Heart right ventricle (tissue), 16 donors: ENCODE results near the gene KRTAP10-7. TPM values are rescaled to one million over a fixed set of nuclear protein-coding genes. Genes with fewer than 3 reads are reported as not detected.
A peak's percentile ranks its signal among the peaks of the same experiment; 100 is the strongest.
"Not testable (repeated sequence)": the region's sequence is repeated elsewhere in the genome, so short reads cannot be mapped to it uniquely, and the experiment has no call there.

Experiments
- ATAC-seq, 8 donors: fragments of 200-7000 bp; cut with Tn5 transposase; one replicate each; pipeline ENCODE4 v1.9.1; 2020; ENCODE audit warnings: mild to moderate bottlenecking in 8 of 8, moderate library complexity in 8 of 8, moderate number of reproducible peaks in 1 of 8
- DNase-seq, 2 donors: peaks; one replicate each; pipeline ENCODE4 v3.0.0-alpha.2; 2020
- H3K27ac ChIP-seq, 10 donors: fragments of 200-600 bp; sonication (generic) in 2 of 10; one replicate each; pipeline versions ENCODE4 v1.5.0 to v1.8.0; 2020 to 2022; ENCODE audit warnings: mild to moderate bottlenecking in 3 of 10
- H3K27me3 ChIP-seq, 7 donors: fragments of 200-600 bp; one replicate each; pipeline ENCODE4 v1.8.0; 2021 to 2022; ENCODE audit warnings: mild to moderate bottlenecking in 2 of 7
- H3K36me3 ChIP-seq, 9 donors: fragments of 200-600 bp; sonication (generic) in 1 of 9; one replicate each; pipeline versions ENCODE4 v1.5.0 to v1.8.0; 2020 to 2022; ENCODE audit warnings: mild to moderate bottlenecking in 2 of 9
- H3K4me1 ChIP-seq, 9 donors: fragments of 200-600 bp; sonication (generic) in 1 of 9; one replicate each; pipeline versions ENCODE4 v1.5.0 to v1.8.0; 2020 to 2022; ENCODE audit warnings: mild to moderate bottlenecking in 4 of 9
- H3K4me3 ChIP-seq, 10 donors: fragments of 200-600 bp; sonication (generic) in 2 of 10; one replicate each; pipeline versions ENCODE4 v1.5.0 to v1.8.0; 2020 to 2022; ENCODE audit warnings: mild to moderate bottlenecking in 7 of 10, moderate library complexity in 2 of 10
- H3K9me3 ChIP-seq, 11 donors: fragments of 200-600 bp in 10 of 11; sonication (generic) in 2 of 11; one replicate each; pipeline versions ENCODE4 v1.5.0 to v1.8.0; 2013 to 2022; ENCODE audit warnings: mild to moderate bottlenecking in 2 of 11, control low read depth in 1 of 11, moderate library complexity in 1 of 11
- CTCF ChIP-seq, 9 donors: fragments of 200-600 bp; sonication (generic) in 2 of 9; IDR thresholded peaks; one replicate each; pipeline versions ENCODE4 v1.5.0 to v1.8.0; 2021 to 2022; ENCODE audit warnings: antibody characterized with exemption in 9 of 9, mild to moderate bottlenecking in 5 of 9, moderate library complexity in 1 of 9
- WGBS, 2 donors: extraction: QIAGEN DNeasy Blood & Tissue Kit; methylation state at CpG; one replicate each; pipeline ENCODE4 v1.1.7; 2013; ENCODE audit warnings: inconsistent platforms in 1 of 2; 5-methylcytosine and 5-hydroxymethylcytosine counted together
- intact Hi-C, 10 donors: fragments of 100-400 bp; cut with DNase I; formaldehyde crosslinking; loops; one replicate each; pipeline versions ENCODE4 v1.11.1 to v1.14.2; 2022
- polyA plus RNA-seq, 2 donors: library from polyadenylated mRNA; stranded (reverse); fragments of 200-250 nt; gene quantifications; one replicate each; pipeline ENCODE4 v1.2.3, GENCODE V29; 2013
- total RNA-seq, 10 donors: library from RNA; stranded (reverse); fragmentation: NEBNext Ultra II Directional in 3 of 10; extraction: Animal tissue kit (Norgen Biotek cat#: 25700) in 3 of 10; gene quantifications; one replicate each; pipeline versions ENCODE4 v1.2.1 to v1.2.4, GENCODE V29; 2021 to 2023
- donor health status: Arrhythmogenic right ventricular cardiomyopathy.
- donor health status: ischemic (EF 13 %, LVEDD 7.1; RV severe dilation, severe dysfunction).
- donor health status: healthy with polysubstance abuse.
- donor health status: DM: no; HTN: yes; CAD: no.
- donor health status: DM: no; HTN: no; CAD: no.
- donor health status: ischemic (EF 25% LVEDD 6.9; RV normal size, moderate dysfunction).
- donor health status: ischemic (EF 25% LVEDD 5.7; RV mildly dilated, moderate dysfunction).
- donor health status: healthy.
- donor health status: DM: yes; HTN: yes; CAD: no.
- donor health status: Ischemic cardiomyopathy.
- donor health status: ischemic (EF 35%, LVEDD 5.7; RV mildly dilated, moderate dysfunction).
- donor health status: nonischemic (EF 11% LVEDD 7.7; RV severe dilation, severe dysfunction).
- donor health status: DM: yes; HTN: yes; CAD: no.
- donor health status: PGD.
- donor health status: ischemic (EF 29% LVEDD 5.4; RV normal size, mild dysfunction).
- donor health status: nonischemic (EF 23%, LVEDD 6.1; RV moderate dilation, normal function).

KRTAP10-7 gene
- total and polyA plus RNA-seq, 12 donors, result not detected

- peaks cover 0 to 40% (median 18%) of the 10 kb centered on the region in 11 donors for H3K9me3 ChIP-seq
- H3K4me3 ChIP-seq, result no peak overlapping the region
- DNase-seq (no peak), ATAC-seq (no peak)
- TF ChIP-seq CTCF (IDR thresholded peaks at IDR 0.05), result no peak
- no peaks in the 10 kb centered on the region for H3K4me1 ChIP-seq
- no peak overlapping the region for H3K27ac ChIP-seq
- WGBS, 2 donors, result 70 to 74% methylated on average over 22 of the region's 22 CpGs
- H3K27me3 ChIP-seq, result peaks cover 0 to 43% (median 1%) of the 10 kb centered on the region in 7 donors
- H3K36me3 ChIP-seq, result no peaks in the 10 kb centered on the region
- intact Hi-C loops, result no loop called here
These were observed 21.2 kb upstream of the KRTAP10-7 start for GRCh38 chr21:44579056-44579832.

DNA sequence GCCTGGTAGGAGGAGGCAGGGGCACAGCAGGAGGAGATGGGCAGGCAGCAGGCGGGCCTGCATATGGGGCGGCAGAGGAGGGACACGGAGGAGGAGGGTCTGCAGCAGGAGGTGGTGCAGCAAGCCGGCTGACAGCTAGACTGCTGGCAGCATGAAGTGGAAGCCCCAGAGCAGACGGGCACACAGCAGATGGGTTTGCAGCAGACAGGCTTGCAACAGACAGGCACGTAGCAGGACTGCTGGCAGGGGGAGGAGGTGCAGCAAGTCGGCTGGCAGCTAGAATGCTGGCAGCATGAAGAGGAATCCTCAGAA lies 20.6 kb upstream of the KRTAP10-7 start:
- 63 to 70% methylated on average over 6 to 7 of the region's 7 CpGs for WGBS, 2 donors
- no peak for ATAC-seq
- TF ChIP-seq CTCF (IDR thresholded peaks at IDR 0.05), result no peak

DNA sequence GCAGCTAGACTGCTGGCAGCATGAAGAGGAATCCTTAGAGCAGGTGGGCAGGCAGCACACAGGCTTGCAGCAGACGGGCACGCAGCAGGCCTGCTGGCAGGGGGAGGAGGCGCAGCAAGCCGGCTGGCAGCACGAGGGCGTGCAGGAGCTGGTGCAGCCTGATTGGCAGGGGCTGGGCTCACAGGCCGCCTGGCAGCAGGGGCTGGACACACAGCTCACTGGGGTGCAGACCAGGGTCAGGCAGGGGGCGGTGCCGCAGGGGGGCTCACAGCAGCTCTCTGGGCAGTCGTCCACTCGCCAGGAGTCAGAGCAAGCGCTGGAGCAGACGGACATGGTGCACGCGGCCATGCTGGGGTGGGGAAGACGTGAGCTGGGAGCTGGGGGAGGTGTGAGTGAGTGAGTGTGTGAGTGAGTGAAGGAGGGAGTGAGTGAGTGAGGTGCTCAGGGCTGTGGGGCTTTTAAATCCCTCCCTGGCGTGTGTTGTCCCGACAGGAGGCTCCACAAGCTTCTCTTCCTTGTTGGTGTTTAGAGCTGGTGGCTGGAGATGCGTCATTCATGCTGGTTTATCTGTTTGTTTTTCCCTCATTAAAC lies 20.1 kb upstream of the KRTAP10-7 start, which contains the start of gene KRTAP10-5:
Gene KRTAP10-5 (minus strand): TSS at position 374 of the 591 bp plus-strand sequence. CDS start 26 bp downstream, at position 348.
- intact Hi-C loops, H3K36me3 ChIP-seq, H3K4me1 ChIP-seq, H3K4me3 ChIP-seq, DNase-seq, H3K27ac ChIP-seq: not testable (repeated sequence)
- Histone ChIP-seq H3K27me3 (peaks cover 0 to 43% (median 9%) of the 10 kb centered on the region in 7 donors), H3K9me3 (peaks cover 0 to 40% (median 18%) of the 10 kb centered on the region in 11 donors)
- peak in 1 of 8 donors; percentile 41 for ATAC-seq
- WGBS, 2 donors, result 37 to 41% methylated on average over 19 of the region's 19 CpGs

More for the DNA sequence above, 20.6 kb upstream of the KRTAP10-7 start:
- intact Hi-C loops, result no loop called here
- no peak for DNase-seq
- Histone ChIP-seq H3K4me3 (no peak overlapping the region), H3K27me3 (peaks cover 0 to 43% (median 6%) of the 10 kb centered on the region in 7 donors), H3K36me3 (no peaks in the 10 kb centered on the region), H3K27ac (no peak overlapping the region), H3K9me3 (peaks cover 0 to 40% (median 18%) of the 10 kb centered on the region in 11 donors), H3K4me1 (no peaks in the 10 kb centered on the region)

DNA sequence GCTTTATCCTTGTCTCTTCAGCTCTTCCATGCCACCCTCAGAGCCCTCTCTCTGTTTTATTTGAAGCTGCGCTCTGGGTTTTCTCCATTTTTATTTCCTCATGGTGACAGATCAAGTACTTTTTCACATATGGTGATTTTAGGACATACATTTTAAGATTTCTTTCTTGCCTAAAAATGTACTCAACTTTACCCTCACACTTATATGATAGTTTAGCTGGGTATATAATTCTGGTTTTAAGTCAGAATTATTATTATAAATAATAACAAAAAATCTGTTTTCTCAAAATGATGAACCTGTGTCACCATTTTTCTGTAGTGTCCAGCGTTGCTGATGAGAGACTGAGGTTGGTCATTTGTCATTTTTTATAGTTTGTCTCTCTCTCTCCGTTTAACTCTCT lies 19.2 kb upstream of the KRTAP10-7 start:
- no peak for TF ChIP-seq CTCF (IDR thresholded peaks at IDR 0.05)
- Histone ChIP-seq H3K9me3 (peaks cover 0 to 44% (median 18%) of the 10 kb centered on the region in 11 donors), H3K4me1 (no peaks in the 10 kb centered on the region), H3K4me3 (no peak overlapping the region), H3K36me3 (no peaks in the 10 kb centered on the region), H3K27me3 (peaks cover 0 to 50% (median 17%) of the 10 kb centered on the region in 7 donors), H3K27ac (no peak overlapping the region)
- DNase-seq (no peak), ATAC-seq (no peak)
- intact Hi-C loops, result no loop called here
- 84 to 89% methylated on average over 3 of the region's 3 CpGs for WGBS, 2 donors

GRCh38 chr21:44582055-44582454 lies 18.3 kb upstream of the KRTAP10-7 start:
- peaks cover 0 to 58% (median 22%) of the 10 kb centered on the region in 7 donors for H3K27me3 ChIP-seq
- no peak overlapping the region for H3K4me3 ChIP-seq
- no peaks in the 10 kb centered on the region for H3K4me1 ChIP-seq
- no peak for DNase-seq
- intact Hi-C loops, result no loop called here
- H3K27ac ChIP-seq, result no peak overlapping the region
- no peak for ATAC-seq
- no peaks in the 10 kb centered on the region for H3K36me3 ChIP-seq
- no peak for TF ChIP-seq CTCF (IDR thresholded peaks at IDR 0.05)
- peaks cover 0 to 41% (median 11%) of the 10 kb centered on the region in 11 donors for H3K9me3 ChIP-seq
- WGBS, 2 donors, result 51 to 63% methylated on average over 15 of the region's 15 CpGs
